WERI-Rb-1 (cell line): ENCODE measurements around the gene DNMT1.
A peak's percentile ranks its signal among the peaks of the same experiment; 100 is the strongest.

Experiments
- DNase-seq: peaks from one replicate; pipeline ENCODE4 v3.0.0-alpha.2; 2020
- H3K27ac ChIP-seq: fragments of 250-450 bp; sonication (Bioruptor Pico); 2 replicates; pipeline ENCODE4 v1.5.1; 2020; ENCODE audit warnings: mild to moderate bottlenecking, moderate library complexity
- H3K27me3 ChIP-seq: fragments of 250-450 bp; sonication (Bioruptor Pico); 2 replicates; pipeline ENCODE4 v1.5.1; 2021; ENCODE audit warnings: mild to moderate bottlenecking, low read depth, moderate library complexity; ENCODE audit not compliant: insufficient read depth, severe bottlenecking
- H3K36me3 ChIP-seq: fragments of 250-450 bp; sonication (Bioruptor Pico); 2 replicates; pipeline ENCODE4 v1.5.1; 2020; ENCODE audit warnings: mild to moderate bottlenecking, moderate library complexity
- H3K4me3 ChIP-seq: 2 replicates; pipeline ENCODE4 v1.5.1; 2011; ENCODE audit warnings: low read depth, mild to moderate bottlenecking, control low read depth, low read length
- H3K9me3 ChIP-seq: fragments of 250-450 bp; sonication (Bioruptor Pico); 2 replicates; pipeline ENCODE4 v1.5.1; 2021; ENCODE audit warnings: mild to moderate bottlenecking, moderate library complexity; ENCODE audit not compliant: severe bottlenecking
- TF ChIP-seq, protein P1 (sequence below): IDR thresholded peaks from 2 replicates; pipeline ENCODE4 v1.5.1; 2011; ENCODE audit warnings: low read depth, mild to moderate bottlenecking, control low read depth, inconsistent platforms, low read length

Gene DNMT1

DNA sequence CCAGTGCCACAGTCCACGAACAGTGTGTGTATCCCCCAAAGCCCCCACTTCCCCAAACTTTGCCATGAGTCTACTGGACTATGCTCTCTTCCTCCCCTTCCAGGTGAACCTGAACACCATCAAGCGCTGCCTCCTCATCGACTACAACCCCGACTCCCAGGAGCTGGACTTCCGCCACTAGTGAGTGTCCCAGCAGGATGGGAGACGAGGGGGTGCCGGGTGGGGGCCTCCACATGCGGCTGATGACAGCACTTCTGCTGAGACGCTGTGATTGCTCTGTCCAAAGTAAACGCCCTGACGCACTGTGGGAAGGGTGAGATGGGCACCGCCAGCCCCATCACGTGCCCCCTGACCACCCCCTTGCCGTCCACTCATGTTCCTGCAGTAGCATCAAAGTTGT lies 85.2 kb downstream of the DNMT1 start:
- Histone ChIP-seq H3K4me3 (no peak overlapping the region), H3K9me3 (no peaks in the 10 kb centered on the region), H3K27me3 (no peaks in the 10 kb centered on the region), H3K36me3 (peaks cover 52% of the 10 kb centered on the region), H3K27ac (no peak overlapping the region)
- TF ChIP-seq, protein P1, sequence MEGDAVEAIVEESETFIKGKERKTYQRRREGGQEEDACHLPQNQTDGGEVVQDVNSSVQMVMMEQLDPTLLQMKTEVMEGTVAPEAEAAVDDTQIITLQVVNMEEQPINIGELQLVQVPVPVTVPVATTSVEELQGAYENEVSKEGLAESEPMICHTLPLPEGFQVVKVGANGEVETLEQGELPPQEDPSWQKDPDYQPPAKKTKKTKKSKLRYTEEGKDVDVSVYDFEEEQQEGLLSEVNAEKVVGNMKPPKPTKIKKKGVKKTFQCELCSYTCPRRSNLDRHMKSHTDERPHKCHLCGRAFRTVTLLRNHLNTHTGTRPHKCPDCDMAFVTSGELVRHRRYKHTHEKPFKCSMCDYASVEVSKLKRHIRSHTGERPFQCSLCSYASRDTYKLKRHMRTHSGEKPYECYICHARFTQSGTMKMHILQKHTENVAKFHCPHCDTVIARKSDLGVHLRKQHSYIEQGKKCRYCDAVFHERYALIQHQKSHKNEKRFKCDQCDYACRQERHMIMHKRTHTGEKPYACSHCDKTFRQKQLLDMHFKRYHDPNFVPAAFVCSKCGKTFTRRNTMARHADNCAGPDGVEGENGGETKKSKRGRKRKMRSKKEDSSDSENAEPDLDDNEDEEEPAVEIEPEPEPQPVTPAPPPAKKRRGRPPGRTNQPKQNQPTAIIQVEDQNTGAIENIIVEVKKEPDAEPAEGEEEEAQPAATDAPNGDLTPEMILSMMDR: no peak
- DNase-seq: no peak

DNA sequence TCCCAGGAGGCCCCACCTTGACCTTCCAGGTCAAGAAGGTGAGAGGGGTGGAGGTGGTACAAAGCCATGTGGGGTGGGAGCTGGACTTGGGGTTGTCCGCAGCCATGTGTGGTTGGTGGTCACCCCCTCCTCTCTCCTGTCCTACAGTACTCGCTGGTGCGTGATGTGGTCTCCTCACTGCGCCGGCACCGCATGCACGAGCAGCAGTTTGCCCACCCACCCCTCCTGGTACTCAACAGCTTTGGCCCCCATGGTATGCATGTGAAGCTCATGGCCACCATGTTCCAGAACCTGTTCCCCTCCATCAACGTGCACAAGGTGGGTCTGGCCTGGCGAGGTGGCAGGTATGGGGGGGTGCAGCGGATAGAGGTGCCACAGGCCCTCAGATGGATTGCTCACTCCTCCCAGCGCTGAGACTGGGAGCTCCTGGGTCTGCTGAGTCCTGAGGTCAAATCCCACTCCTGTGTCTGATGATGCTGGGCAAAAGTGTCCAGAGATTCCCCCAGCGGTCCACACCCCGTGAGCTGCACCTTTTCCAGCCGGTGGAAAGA lies 86.9 kb downstream of the DNMT1 start:
- Histone ChIP-seq H3K4me3 (no peak overlapping the region), H3K27me3 (no peaks in the 10 kb centered on the region), H3K27ac (no peak overlapping the region), H3K36me3 (peaks cover 44% of the 10 kb centered on the region), H3K9me3 (no peaks in the 10 kb centered on the region)
- no peak for DNase-seq
- TF ChIP-seq, protein P1: no peak

DNA sequence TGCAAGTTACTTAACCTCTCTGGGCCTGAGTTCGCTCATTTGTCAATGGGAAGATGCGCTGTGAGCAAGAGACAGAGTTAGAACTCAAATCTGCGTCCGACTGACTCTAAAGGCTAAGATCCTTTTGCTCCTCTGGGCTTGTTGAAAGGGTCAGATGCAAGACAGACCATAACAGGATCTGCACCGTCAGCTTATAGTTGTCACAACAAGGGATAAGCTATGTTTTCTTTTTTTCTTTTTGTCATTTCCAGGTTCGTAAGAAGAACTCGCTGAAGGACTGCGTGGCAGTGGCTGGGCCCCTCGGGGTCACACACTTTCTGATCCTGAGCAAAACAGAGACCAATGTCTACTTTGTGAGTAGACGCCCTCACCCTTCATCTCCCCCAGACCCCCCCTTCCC lies 87.5 kb downstream of the DNMT1 start:
- peak overlapping the region; percentile 85; the same call in 1 of the 2 replicates for H3K27ac ChIP-seq
- TF ChIP-seq, protein P1: no peak
- H3K27me3 ChIP-seq: no peaks in the 10 kb centered on the region
- H3K9me3 ChIP-seq: no peaks in the 10 kb centered on the region
- H3K36me3 ChIP-seq: peaks cover 44% of the 10 kb centered on the region
- peak overlapping the region; percentile 88 for H3K4me3 ChIP-seq
- no peak for DNase-seq

DNA sequence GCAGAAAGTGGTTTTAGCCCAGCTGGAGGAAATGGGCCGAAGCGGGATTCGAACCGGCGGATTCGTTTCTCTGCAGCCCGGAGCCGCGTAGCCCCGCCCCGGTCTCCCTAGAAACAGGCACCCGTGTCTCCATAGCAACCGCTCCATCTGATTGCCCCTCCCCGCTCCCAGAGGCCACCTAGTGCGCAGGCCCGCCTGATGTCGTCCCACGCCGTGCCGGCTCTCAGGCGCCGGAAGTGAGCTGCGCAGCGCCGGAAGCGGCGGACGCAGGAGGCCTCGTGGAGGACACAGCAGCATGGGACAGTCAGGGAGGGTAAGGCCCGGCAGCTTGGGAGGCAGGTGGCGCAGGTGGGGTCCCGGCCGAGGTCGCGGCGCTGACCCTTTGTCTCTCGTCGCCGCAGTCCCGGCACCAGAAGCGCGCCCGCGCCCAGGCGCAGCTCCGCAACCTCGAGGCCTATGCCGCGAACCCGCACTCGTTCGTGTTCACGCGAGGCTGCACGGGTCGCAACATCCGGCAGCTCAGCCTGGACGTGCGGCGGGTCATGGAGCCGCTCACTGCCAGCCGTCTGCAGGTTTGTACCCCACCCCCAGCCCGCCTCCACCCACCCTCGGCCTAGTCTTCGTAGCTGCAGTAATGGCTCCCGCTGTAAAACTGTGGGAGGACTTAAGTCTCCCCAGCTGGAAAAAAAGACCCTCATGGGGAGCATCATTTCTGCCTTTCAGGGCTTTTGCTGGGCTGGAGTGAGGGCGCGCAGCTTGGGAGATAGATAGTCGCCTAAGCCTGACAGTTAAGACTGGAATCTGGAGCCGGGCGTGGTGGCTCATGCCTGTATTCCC lies 88.4 kb downstream of the DNMT1 start, which contains the start of gene PPAN:
Gene PPAN, plus strand, starts transcription at position 263 of the 837 bp plus-strand sequence. Its CDS starts 33 bp downstream, at position 296.
- DNase-seq: peak; percentile 99
- Histone ChIP-seq H3K4me3 (peak within 1 kb of the TSS; percentile 88), H3K9me3 (no peaks in the 10 kb centered on the region), H3K27me3 (no peaks in the 10 kb centered on the region), H3K36me3 (peaks cover 41% of the 10 kb centered on the region), H3K27ac (peak within 1 kb of the TSS; percentile 85)
- TF ChIP-seq, protein P1: no peak

DNA sequence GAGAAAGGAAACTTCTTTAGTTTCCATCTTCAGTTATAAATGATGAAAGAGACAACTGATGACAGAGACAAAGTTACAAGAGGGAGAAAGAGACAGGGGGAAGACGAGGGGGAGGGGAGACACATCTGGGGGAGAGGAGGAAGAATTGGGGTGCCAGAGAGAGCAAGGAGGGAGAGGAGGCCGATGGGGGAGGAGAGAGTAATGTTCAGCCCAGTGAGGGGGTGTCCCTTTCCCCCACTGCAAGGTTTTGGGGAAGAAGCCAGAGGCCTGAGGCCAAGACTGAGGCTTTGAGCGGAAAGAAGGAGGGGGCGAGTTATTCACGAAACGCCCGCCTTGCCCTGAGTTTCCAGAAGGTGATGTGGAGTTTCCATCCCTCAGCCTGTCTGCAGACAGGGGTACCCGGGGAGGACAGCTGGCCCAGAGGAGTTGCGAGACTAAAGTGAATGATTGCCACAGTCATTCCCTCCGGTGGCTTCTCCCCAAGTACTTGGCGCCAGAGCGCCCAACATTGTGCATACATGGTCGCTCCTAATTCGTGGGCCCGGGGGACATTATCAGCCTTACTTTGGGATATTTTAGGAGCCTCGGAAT lies 89.1 kb downstream of the DNMT1 start:
- DNase-seq: no peak
- no peak overlapping the region for H3K4me3 ChIP-seq
- TF ChIP-seq, protein P1: no peak
- H3K27ac ChIP-seq: no peak overlapping the region; the same call in 1 of the 2 replicates
- H3K27me3 ChIP-seq: no peaks in the 10 kb centered on the region
- peaks cover 34% of the 10 kb centered on the region for H3K36me3 ChIP-seq
- no peaks in the 10 kb centered on the region for H3K9me3 ChIP-seq
